SK-N-SH (cell line): ENCODE measurements around the gene C4orf54.

Source experiments
- EP300 ChIP-seq, 2 experiments: IDR thresholded peaks; 2 replicates each; pipeline versions ENCODE4 v1.4.0 to v1.6.1; 2012; ENCODE audit warnings: borderline replicate concordance in 1 of 2, low read depth in 1 of 2, low read length in 1 of 2
- GATA2 ChIP-seq: sonication (generic); formaldehyde crosslinking; IDR thresholded peaks from 2 replicates; pipeline ENCODE4 v1.5.0; 2020; ENCODE audit warnings: mild to moderate bottlenecking, missing genetic modification reagents
- JUND ChIP-seq: IDR thresholded peaks from 2 replicates; pipeline ENCODE4 v1.4.0; 2012
- MXI1 ChIP-seq: IDR thresholded peaks from 2 replicates; pipeline ENCODE4 v1.6.1; 2012; ENCODE audit warnings: mild to moderate bottlenecking, low read depth, low read length, improper control_type of control experiment
- NRF1 ChIP-seq: IDR thresholded peaks from 2 replicates; pipeline ENCODE4 v1.6.1; 2012; ENCODE audit warnings: low read depth, mild to moderate bottlenecking, low read length
- POLR2AphosphoS5 ChIP-seq: IDR thresholded peaks from 2 replicates; pipeline ENCODE4 v1.6.1; 2012; ENCODE audit warnings: low read depth, low read length
- RAD21 ChIP-seq: IDR thresholded peaks from 2 replicates; pipeline ENCODE4 v1.6.1; 2012; ENCODE audit warnings: mild to moderate bottlenecking, low read length
- REST ChIP-seq: IDR thresholded peaks from 2 replicates; pipeline ENCODE4 v1.6.1; 2012; ENCODE audit warnings: mild to moderate bottlenecking, low read depth, low read length, moderate library complexity
- RFX5 ChIP-seq: IDR thresholded peaks from 2 replicates; pipeline ENCODE4 v1.6.1; 2012; ENCODE audit warnings: mild to moderate bottlenecking, improper control_type of control experiment, low read length
- TCF12 ChIP-seq: IDR thresholded peaks from 2 replicates; pipeline ENCODE4 v1.4.0; 2012
- USF1 ChIP-seq: IDR thresholded peaks from 2 replicates; pipeline ENCODE4 v1.4.0; 2012; ENCODE audit warnings: low read depth, borderline replicate concordance
- USF2 ChIP-seq: fragments of 150-350 bp; IDR thresholded peaks from 2 replicates; pipeline ENCODE4 v1.6.1; 2017; ENCODE audit warnings: antibody characterized with exemption, low read length, low read depth, borderline replicate concordance
- TF ChIP-seq, protein P1 (sequence below): IDR thresholded peaks from 2 replicates; pipeline ENCODE4; 2012
- TF ChIP-seq, protein P2 (sequence below): fragments of 200-600 bp; sonication (generic); IDR thresholded peaks from 2 replicates; pipeline ENCODE4 v1.6.1; 2017; ENCODE audit warnings: antibody characterized with exemption, mild to moderate bottlenecking, moderate library complexity

- TF ChIP-seq POLR2AphosphoS5, result no peak
- TF ChIP-seq RAD21, result no peak
- TF ChIP-seq JUND, result no peak
- no peak for TF ChIP-seq MXI1
- TF ChIP-seq NRF1, result no peak
- TF ChIP-seq, protein P1, sequence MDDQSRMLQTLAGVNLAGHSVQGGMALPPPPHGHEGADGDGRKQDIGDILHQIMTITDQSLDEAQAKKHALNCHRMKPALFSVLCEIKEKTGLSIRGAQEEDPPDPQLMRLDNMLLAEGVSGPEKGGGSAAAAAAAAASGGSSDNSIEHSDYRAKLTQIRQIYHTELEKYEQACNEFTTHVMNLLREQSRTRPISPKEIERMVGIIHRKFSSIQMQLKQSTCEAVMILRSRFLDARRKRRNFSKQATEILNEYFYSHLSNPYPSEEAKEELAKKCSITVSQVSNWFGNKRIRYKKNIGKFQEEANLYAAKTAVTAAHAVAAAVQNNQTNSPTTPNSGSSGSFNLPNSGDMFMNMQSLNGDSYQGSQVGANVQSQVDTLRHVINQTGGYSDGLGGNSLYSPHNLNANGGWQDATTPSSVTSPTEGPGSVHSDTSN, result no peak
- TF ChIP-seq, protein P2, sequence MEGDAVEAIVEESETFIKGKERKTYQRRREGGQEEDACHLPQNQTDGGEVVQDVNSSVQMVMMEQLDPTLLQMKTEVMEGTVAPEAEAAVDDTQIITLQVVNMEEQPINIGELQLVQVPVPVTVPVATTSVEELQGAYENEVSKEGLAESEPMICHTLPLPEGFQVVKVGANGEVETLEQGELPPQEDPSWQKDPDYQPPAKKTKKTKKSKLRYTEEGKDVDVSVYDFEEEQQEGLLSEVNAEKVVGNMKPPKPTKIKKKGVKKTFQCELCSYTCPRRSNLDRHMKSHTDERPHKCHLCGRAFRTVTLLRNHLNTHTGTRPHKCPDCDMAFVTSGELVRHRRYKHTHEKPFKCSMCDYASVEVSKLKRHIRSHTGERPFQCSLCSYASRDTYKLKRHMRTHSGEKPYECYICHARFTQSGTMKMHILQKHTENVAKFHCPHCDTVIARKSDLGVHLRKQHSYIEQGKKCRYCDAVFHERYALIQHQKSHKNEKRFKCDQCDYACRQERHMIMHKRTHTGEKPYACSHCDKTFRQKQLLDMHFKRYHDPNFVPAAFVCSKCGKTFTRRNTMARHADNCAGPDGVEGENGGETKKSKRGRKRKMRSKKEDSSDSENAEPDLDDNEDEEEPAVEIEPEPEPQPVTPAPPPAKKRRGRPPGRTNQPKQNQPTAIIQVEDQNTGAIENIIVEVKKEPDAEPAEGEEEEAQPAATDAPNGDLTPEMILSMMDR, result no peak
- TF ChIP-seq USF2, result no peak
- TF ChIP-seq EP300 (IDR thresholded peaks at IDR 0.05; ENCODE audit: borderline replicate concordance in 1 of 2, low read depth in 1 of 2, low read length in 1 of 2), result no peak
- no peak for TF ChIP-seq RFX5
- no peak for TF ChIP-seq REST
- no peak for TF ChIP-seq USF1
- TF ChIP-seq TCF12, result no peak
- no peak for TF ChIP-seq GATA2 (CRISPR knock-in tag)
Measured at GRCh38 chr4:99617374-99617773, 40.3 kb downstream of the C4orf54 start.
